Activated naive CD8-positive, alpha-beta T cell treated with anti-CD3 and anti-CD28 coated beads, Interleukin-2, amount 50 U/mL, for 24 hours (primary cell): ENCODE measurements around the gene NOP10.
A peak's percentile ranks its signal among the peaks of the same experiment; 100 is the strongest.
"Not testable (repeated sequence)": the region's sequence is repeated elsewhere in the genome, so short reads cannot be mapped to it uniquely, and the experiment has no call there.

Source experiments
- ATAC-seq: fragments of 150-1000 bp; cut with Tn5 transposase; one replicate; pipeline ENCODE4 v1.10.0; 2021
- DNase-seq: peaks from one replicate; pipeline ENCODE4 v3.0.0; 2021
- H3K27ac Mint-ChIP-seq: one replicate; pipeline ENCODE4 v1.8.0; 2021; ENCODE audit warnings: mild to moderate bottlenecking, mixed read lengths
- H3K27me3 Mint-ChIP-seq: one replicate; pipeline ENCODE4 v1.8.0; 2021; ENCODE audit warnings: mixed read lengths
- H3K36me3 Mint-ChIP-seq: one replicate; pipeline ENCODE4 v1.8.0; 2021; ENCODE audit warnings: low read depth, mixed read lengths
- H3K4me1 Mint-ChIP-seq: one replicate; pipeline ENCODE4 v1.8.0; 2021; ENCODE audit warnings: mixed read lengths
- H3K4me3 Mint-ChIP-seq: one replicate; pipeline ENCODE4 v1.8.0; 2021; ENCODE audit warnings: mild to moderate bottlenecking, moderate library complexity, mixed read lengths
- H3K9me3 Mint-ChIP-seq: one replicate; pipeline ENCODE4 v1.8.0; 2021; ENCODE audit warnings: mixed read lengths

Gene NOP10

GRCh38 chr15:34342737-34343575 lies at the start of gene NOP10, which contains the start of gene NUTM1:
Gene NOP10, minus strand, starts transcription at chr15:34343136. Its CDS starts 63 bp downstream, at chr15:34343073.
Gene NUTM1, plus strand, starts transcription at chr15:34343315. Its CDS starts 382 bp downstream, at chr15:34343697.
- Mint-ChIP-seq H3K4me1 (peaks cover 31% of the 10 kb centered on the region), H3K27me3 (no peaks in the 10 kb centered on the region), H3K4me3 (no peak within 1 kb of the TSS), H3K9me3 (no peaks in the 10 kb centered on the region), H3K36me3 (peaks cover 26% of the 10 kb centered on the region), H3K27ac (no peak within 1 kb of the TSS)
- peak; percentile 91 for ATAC-seq
- DNase-seq = peak; percentile 99

- not testable (repeated sequence) for H3K4me3 Mint-ChIP-seq, H3K27ac Mint-ChIP-seq, H3K27me3 Mint-ChIP-seq, DNase-seq, H3K36me3 Mint-ChIP-seq, H3K9me3 Mint-ChIP-seq, H3K4me1 Mint-ChIP-seq, ATAC-seq
These were observed 46.7 kb upstream of the NOP10 start for GRCh38 chr15:34389594-34390086.

GRCh38 chr15:34381829-34382521 lies 39.0 kb upstream of the NOP10 start:
- H3K27ac Mint-ChIP-seq, DNase-seq, H3K27me3 Mint-ChIP-seq, H3K4me1 Mint-ChIP-seq, H3K36me3 Mint-ChIP-seq, H3K9me3 Mint-ChIP-seq, H3K4me3 Mint-ChIP-seq, ATAC-seq: not testable (repeated sequence)

- not testable (repeated sequence) for H3K9me3 Mint-ChIP-seq, ATAC-seq, H3K4me1 Mint-ChIP-seq, H3K27me3 Mint-ChIP-seq, DNase-seq, H3K36me3 Mint-ChIP-seq, H3K27ac Mint-ChIP-seq, H3K4me3 Mint-ChIP-seq
These were observed 37.6 kb upstream of the NOP10 start for GRCh38 chr15:34380491-34380890.

GRCh38 chr15:34376856-34377255 lies 33.9 kb upstream of the NOP10 start:
- Mint-ChIP-seq H3K4me1 (no peaks in the 10 kb centered on the region), H3K27me3 (no peaks in the 10 kb centered on the region), H3K36me3 (no peaks in the 10 kb centered on the region), H3K4me3 (no peak overlapping the region), H3K9me3 (no peaks in the 10 kb centered on the region), H3K27ac (no peak overlapping the region)
- ATAC-seq (no peak), DNase-seq (no peak)

- not testable (repeated sequence) for H3K27ac Mint-ChIP-seq, H3K4me3 Mint-ChIP-seq, H3K4me1 Mint-ChIP-seq, DNase-seq, ATAC-seq, H3K36me3 Mint-ChIP-seq, H3K27me3 Mint-ChIP-seq, H3K9me3 Mint-ChIP-seq
These were observed 32.6 kb upstream of the NOP10 start for GRCh38 chr15:34375541-34375940.

GRCh38 chr15:34374816-34375215 lies 31.9 kb upstream of the NOP10 start:
- H3K27me3 Mint-ChIP-seq = no peaks in the 10 kb centered on the region
- no peaks in the 10 kb centered on the region for H3K9me3 Mint-ChIP-seq
- no peak overlapping the region for H3K27ac Mint-ChIP-seq
- H3K4me1 Mint-ChIP-seq = peaks cover 8% of the 10 kb centered on the region
- DNase-seq (no peak), ATAC-seq (no peak)
- no peaks in the 10 kb centered on the region for H3K36me3 Mint-ChIP-seq
- H3K4me3 Mint-ChIP-seq = no peak overlapping the region

- no peak overlapping the region for H3K4me3 Mint-ChIP-seq
- ATAC-seq (no peak), DNase-seq (no peak)
- no peaks in the 10 kb centered on the region for H3K9me3 Mint-ChIP-seq
- H3K27me3 Mint-ChIP-seq = no peaks in the 10 kb centered on the region
- no peak overlapping the region for H3K27ac Mint-ChIP-seq
- no peaks in the 10 kb centered on the region for H3K36me3 Mint-ChIP-seq
- peaks cover 14% of the 10 kb centered on the region for H3K4me1 Mint-ChIP-seq
These were observed 31.0 kb upstream of the NOP10 start for GRCh38 chr15:34373951-34374350.

GRCh38 chr15:34370643-34371042 lies 27.7 kb upstream of the NOP10 start:
- H3K27ac Mint-ChIP-seq = no peak overlapping the region
- ATAC-seq (no peak), DNase-seq (no peak)
- H3K36me3 Mint-ChIP-seq = no peaks in the 10 kb centered on the region
- no peak overlapping the region for H3K4me3 Mint-ChIP-seq
- H3K27me3 Mint-ChIP-seq = no peaks in the 10 kb centered on the region
- H3K9me3 Mint-ChIP-seq = no peaks in the 10 kb centered on the region
- peaks cover 30% of the 10 kb centered on the region for H3K4me1 Mint-ChIP-seq

GRCh38 chr15:34370129-34370528 lies 27.2 kb upstream of the NOP10 start:
- Mint-ChIP-seq H3K9me3 (no peaks in the 10 kb centered on the region), H3K27me3 (no peaks in the 10 kb centered on the region), H3K4me3 (no peak overlapping the region), H3K4me1 (peaks cover 35% of the 10 kb centered on the region), H3K27ac (peak overlapping the region; percentile 43), H3K36me3 (no peaks in the 10 kb centered on the region)
- ATAC-seq (no peak), DNase-seq (no peak)

GRCh38 chr15:34367101-34368081 lies 24.5 kb upstream of the NOP10 start, which contains the start of gene LPCAT4:
Gene LPCAT4, minus strand, starts transcription at chr15:34367196. Its CDS starts 96 bp downstream, at chr15:34367100.
- peak within 1 kb of the TSS; percentile 98 for H3K4me3 Mint-ChIP-seq
- peak; percentile 89 for ATAC-seq
- no peaks in the 10 kb centered on the region for H3K9me3 Mint-ChIP-seq
- peaks cover 42% of the 10 kb centered on the region for H3K4me1 Mint-ChIP-seq
- peak within 1 kb of the TSS; percentile 95 for H3K27ac Mint-ChIP-seq
- H3K36me3 Mint-ChIP-seq = peaks cover 11% of the 10 kb centered on the region
- peak; percentile 90 for DNase-seq
- no peaks in the 10 kb centered on the region for H3K27me3 Mint-ChIP-seq

- Mint-ChIP-seq H3K9me3 (no peaks in the 10 kb centered on the region), H3K36me3 (peaks cover 12% of the 10 kb centered on the region), H3K4me1 (peaks cover 42% of the 10 kb centered on the region), H3K27ac (peak overlapping the region; percentile 90), H3K27me3 (no peaks in the 10 kb centered on the region), H3K4me3 (peak overlapping the region; percentile 98)
- DNase-seq (peak; percentile 66), ATAC-seq (peak; percentile 23)
These were observed 23.5 kb upstream of the NOP10 start for GRCh38 chr15:34366271-34367065.

- peak overlapping the region; percentile 2 for H3K27ac Mint-ChIP-seq
- ATAC-seq = no peak
- peaks cover 15% of the 10 kb centered on the region for H3K36me3 Mint-ChIP-seq
- no peak for DNase-seq
- H3K4me3 Mint-ChIP-seq = peak overlapping the region; percentile 98
- no peaks in the 10 kb centered on the region for H3K9me3 Mint-ChIP-seq
- peaks cover 42% of the 10 kb centered on the region for H3K4me1 Mint-ChIP-seq
- no peaks in the 10 kb centered on the region for H3K27me3 Mint-ChIP-seq
These were observed 22.9 kb upstream of the NOP10 start for GRCh38 chr15:34365836-34366235.
